SU-DHL-6 (cell line): ENCODE measurements around the gene APOE.

Experiments
- EZH2phosphoT487 ChIP-seq: fragments of 200-600 bp; sonication (generic), shearing (Covaris generic); conservative IDR thresholded peaks from 2 replicates; pipeline ENCODE4 v1.6.1; 2018; ENCODE audit warnings: mild to moderate bottlenecking, antibody characterized with exemption, low read length, moderate library complexity, mixed read lengths
- TF ChIP-seq, protein P1 (sequence below): fragments of 200-600 bp; sonication (generic); IDR thresholded peaks from one replicate; pipeline ENCODE4 v1.5.1; 2017; ENCODE audit warnings: antibody characterized with exemption, mild to moderate bottlenecking, low read length, moderate library complexity; ENCODE audit not compliant: insufficient read depth, poor library complexity, severe bottlenecking

DNA sequence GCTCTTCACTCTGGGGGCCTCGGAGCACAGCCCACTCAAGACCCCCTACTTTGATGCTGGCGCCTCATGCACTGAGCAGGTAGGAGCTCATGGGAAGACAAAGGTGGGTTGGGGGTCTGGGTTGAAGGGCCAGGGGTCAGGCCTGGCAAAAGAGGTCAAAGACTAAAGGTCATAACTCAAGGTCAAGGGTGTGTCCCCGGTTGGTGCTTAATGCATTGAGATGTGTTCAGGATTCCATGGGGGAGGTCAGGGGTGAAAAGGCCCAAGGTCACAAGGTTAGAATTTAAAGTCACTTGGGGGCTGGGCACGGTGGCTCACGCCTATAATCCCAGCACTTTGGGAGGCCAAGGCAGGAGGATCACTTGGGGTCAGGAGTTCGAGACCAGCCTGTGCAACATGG lies 19.5 kb upstream of the APOE start:
- TF ChIP-seq, protein P1, sequence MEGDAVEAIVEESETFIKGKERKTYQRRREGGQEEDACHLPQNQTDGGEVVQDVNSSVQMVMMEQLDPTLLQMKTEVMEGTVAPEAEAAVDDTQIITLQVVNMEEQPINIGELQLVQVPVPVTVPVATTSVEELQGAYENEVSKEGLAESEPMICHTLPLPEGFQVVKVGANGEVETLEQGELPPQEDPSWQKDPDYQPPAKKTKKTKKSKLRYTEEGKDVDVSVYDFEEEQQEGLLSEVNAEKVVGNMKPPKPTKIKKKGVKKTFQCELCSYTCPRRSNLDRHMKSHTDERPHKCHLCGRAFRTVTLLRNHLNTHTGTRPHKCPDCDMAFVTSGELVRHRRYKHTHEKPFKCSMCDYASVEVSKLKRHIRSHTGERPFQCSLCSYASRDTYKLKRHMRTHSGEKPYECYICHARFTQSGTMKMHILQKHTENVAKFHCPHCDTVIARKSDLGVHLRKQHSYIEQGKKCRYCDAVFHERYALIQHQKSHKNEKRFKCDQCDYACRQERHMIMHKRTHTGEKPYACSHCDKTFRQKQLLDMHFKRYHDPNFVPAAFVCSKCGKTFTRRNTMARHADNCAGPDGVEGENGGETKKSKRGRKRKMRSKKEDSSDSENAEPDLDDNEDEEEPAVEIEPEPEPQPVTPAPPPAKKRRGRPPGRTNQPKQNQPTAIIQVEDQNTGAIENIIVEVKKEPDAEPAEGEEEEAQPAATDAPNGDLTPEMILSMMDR, result no peak
- TF ChIP-seq EZH2phosphoT487, result no peak
